ENCODE results near the gene ATP6V1B1. TPM values are rescaled to one million over a fixed set of nuclear protein-coding genes. Genes with fewer than 3 reads are reported as not detected.
"Not testable (repeated sequence)": the region's sequence is repeated elsewhere in the genome, so short reads cannot be mapped to it uniquely, and the experiment has no call there.

The ATP6V1B1 gene
- total RNA-seq, 1 donor from 2014 or later: not detected

DNA sequence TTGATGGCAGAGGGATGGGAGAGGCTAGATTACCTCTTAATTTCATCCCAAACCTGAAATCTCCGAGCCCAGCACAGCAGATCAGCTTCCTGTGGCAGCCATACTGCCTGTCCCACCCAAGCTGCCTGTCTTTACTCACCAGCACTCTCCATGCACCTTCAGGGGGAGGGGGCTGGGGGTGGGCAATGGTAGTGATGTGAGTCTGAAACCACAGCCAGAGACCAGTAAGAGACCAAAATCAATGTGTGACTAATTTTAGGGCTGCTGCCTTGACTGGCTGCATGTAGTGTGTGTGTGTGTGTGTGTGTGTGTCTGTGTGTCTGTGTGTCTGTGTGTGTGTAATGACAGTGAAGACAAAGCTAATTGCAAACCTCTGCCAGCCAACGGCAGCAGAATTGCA, 70.6 kb downstream of the ATP6V1B1 start:
- H3K27ac Mint-ChIP-seq: no peak overlapping the region
- H3K27me3 Mint-ChIP-seq: peaks cover 12% of the 10 kb centered on the region
- H3K9me3 Mint-ChIP-seq: no peaks in the 10 kb centered on the region
- no peaks in the 10 kb centered on the region for H3K36me3 Mint-ChIP-seq (ENCODE audit: low read depth)
- H3K4me3 Mint-ChIP-seq: no peak overlapping the region
- intact Hi-C loops (cut with micrococcal nuclease): no loop called here
- no peak for DNase-seq
- no peaks in the 10 kb centered on the region for H3K4me1 Mint-ChIP-seq

DNA sequence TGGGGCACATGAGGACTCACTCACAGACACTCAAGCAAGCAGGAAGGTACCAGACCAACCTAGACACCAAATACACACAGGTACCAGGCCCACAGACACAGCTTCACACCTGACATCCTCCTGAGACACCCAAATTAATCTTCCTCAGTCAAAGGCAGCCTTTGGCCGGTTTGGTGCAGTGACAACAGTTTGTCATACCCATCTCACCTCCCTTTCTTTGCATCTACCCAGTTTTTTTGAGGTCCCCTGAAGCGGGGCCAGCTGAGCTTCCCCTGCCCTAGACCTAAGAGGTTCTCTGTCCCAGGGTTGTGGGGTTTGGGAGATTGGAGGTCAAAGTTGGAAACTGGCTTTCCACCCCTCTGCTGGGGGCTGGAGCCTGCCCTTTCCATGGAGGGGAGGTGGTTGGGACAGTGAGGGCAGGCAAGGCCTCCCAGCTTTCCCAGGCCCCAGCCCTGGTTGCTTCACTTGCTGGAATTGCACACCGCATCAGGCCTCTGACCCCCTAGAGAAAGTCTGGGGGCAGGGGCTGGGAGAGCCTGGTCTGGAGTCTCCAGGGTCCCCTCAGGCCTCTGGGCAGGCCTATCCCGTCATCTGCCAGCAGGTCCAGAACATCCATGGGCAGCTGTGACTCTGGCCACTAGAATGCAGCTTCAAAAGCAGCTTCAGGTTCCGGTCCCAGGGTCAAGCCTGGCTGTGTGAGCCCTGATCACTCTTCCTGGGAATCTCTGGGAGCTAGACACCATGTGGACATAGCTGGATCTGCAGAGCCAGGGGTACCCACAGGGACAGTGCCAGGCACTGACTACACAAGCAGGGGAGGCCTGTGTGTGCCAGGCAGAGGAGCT, 71.5 kb downstream of the ATP6V1B1 start:
- no peak overlapping the region for H3K4me3 Mint-ChIP-seq
- H3K4me1 Mint-ChIP-seq: no peaks in the 10 kb centered on the region
- H3K27ac Mint-ChIP-seq: no peak overlapping the region
- H3K27me3 Mint-ChIP-seq: peaks cover 16% of the 10 kb centered on the region
- DNase-seq: no peak
- intact Hi-C loops (cut with micrococcal nuclease): no loop called here
- H3K36me3 Mint-ChIP-seq (ENCODE audit: low read depth): no peaks in the 10 kb centered on the region
- no peaks in the 10 kb centered on the region for H3K9me3 Mint-ChIP-seq

DNA sequence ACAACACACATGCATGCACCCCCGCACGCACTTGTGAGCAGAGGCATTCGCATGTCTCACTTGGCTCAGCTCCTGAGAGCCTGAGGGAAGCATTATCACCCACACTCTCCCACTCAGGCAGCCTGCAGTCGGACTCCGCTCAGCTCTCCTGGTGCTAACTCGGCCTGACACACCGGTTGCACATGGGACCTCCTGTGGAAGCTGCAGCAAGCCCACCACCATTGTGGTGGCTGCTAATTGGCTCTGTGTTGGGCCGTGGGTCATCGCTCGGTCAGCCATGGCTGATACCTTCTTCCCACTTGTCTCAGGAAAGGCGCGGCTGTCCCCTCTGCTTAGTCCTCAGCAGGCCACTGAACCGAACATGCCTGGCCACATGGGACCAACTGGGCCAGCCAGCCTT, 72.6 kb downstream of the ATP6V1B1 start:
- no peaks in the 10 kb centered on the region for H3K9me3 Mint-ChIP-seq
- no peaks in the 10 kb centered on the region for H3K36me3 Mint-ChIP-seq (ENCODE audit: low read depth)
- no peak overlapping the region for H3K4me3 Mint-ChIP-seq
- intact Hi-C loops (cut with micrococcal nuclease): no loop called here
- peaks cover 16% of the 10 kb centered on the region for H3K27me3 Mint-ChIP-seq
- no peak overlapping the region for H3K27ac Mint-ChIP-seq
- DNase-seq: no peak
- no peaks in the 10 kb centered on the region for H3K4me1 Mint-ChIP-seq

DNA sequence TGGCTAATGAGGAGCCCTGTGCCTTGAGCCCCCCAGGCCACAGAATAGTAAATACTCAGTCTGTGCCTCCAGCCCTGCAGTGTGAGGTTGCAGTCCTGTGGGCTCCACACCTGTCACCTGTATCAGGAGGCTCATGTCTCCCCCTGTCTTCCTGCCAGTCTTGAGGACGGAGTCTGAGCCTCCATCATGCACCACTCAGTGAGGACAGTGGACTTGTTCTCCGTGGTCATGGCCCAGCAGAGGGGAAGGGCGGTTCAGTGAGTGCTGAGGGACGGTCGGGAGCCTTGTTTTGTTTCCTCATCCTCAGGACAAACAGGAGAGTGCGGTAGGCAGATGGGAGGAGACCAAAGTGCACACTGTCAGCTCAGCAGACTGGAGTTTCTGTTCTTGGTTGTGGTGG, 76.1 kb downstream of the ATP6V1B1 start:
- H3K4me3 Mint-ChIP-seq; H3K27ac Mint-ChIP-seq; H3K4me1 Mint-ChIP-seq; H3K36me3 Mint-ChIP-seq (ENCODE audit: low read depth); intact Hi-C loops (cut with micrococcal nuclease); H3K9me3 Mint-ChIP-seq; DNase-seq: not testable (repeated sequence)
- H3K27me3 Mint-ChIP-seq: peaks cover 13% of the 10 kb centered on the region

Other genes starting within 250 kb of the ATP6V1B1 start
- gene ADD2, start 167.7 kb upstream of the ATP6V1B1 start, total RNA-seq: 6.1 and 8.2 TPM in 2 replicates
- gene FIGLA, start 145.3 kb upstream of the ATP6V1B1 start, total RNA-seq: not detected in 2 replicates
- gene CLEC4F, start 115.3 kb upstream of the ATP6V1B1 start, total RNA-seq: not detected in 2 replicates
- not detected in 2 replicates for gene CD207, start 100.1 kb upstream of the ATP6V1B1 start, total RNA-seq
- not detected in 2 replicates for gene VAX2, start 35.3 kb upstream of the ATP6V1B1 start, total RNA-seq
- not detected in 2 replicates for gene ANKRD53, start 42.7 kb downstream of the ATP6V1B1 start, total RNA-seq
- gene TEX261, start 59.0 kb downstream of the ATP6V1B1 start, total RNA-seq: 81.7 and 88.8 TPM in 2 replicates
- 55.9 and 67.1 TPM in 2 replicates for gene NAGK, start 132.7 kb downstream of the ATP6V1B1 start, total RNA-seq
- 14.4 and 17.2 TPM in 2 replicates for gene MCEE, start 194.3 kb downstream of the ATP6V1B1 start, total RNA-seq
- gene MPHOSPH10, start 194.7 kb downstream of the ATP6V1B1 start, total RNA-seq: 69.4 and 74.5 TPM in 2 replicates